HCT116 (cell line): ENCODE data around the gene SETD5.

Experiments
- EZH2 ChIP-seq: fragments of 200-600 bp; sonication (generic); IDR thresholded peaks from 2 replicates; pipeline ENCODE4 v1.6.1; 2017; ENCODE audit warnings: antibody characterized with exemption, mixed run types
- POLR2A ChIP-seq: IDR thresholded peaks from 2 replicates; pipeline ENCODE4 v1.7.0; 2011; ENCODE audit warnings: borderline replicate concordance; ENCODE audit not compliant: insufficient read depth, insufficient read length; ENCODE audit errors: extremely low read depth
- POLR2AphosphoS5 ChIP-seq: IDR thresholded peaks from 2 replicates; pipeline ENCODE4 v1.6.1; 2011; ENCODE audit warnings: mild to moderate bottlenecking, low read depth, low read length, moderate library complexity
- RAD21 ChIP-seq: IDR thresholded peaks from 2 replicates; pipeline ENCODE4 v1.6.1; 2012; ENCODE audit warnings: low read depth, mild to moderate bottlenecking
- ZBTB33 ChIP-seq: IDR thresholded peaks from 2 replicates; pipeline ENCODE4 v1.6.1; 2011; ENCODE audit warnings: mild to moderate bottlenecking, low read length, moderate library complexity; ENCODE audit not compliant: insufficient replicate concordance; ENCODE audit errors: extremely low read depth
- TF ChIP-seq, protein P1 (sequence below), 3 experiments: fragments of 200-600 bp in 1 of 3; sonication (generic) in 1 of 3; IDR thresholded peaks in 2 of 3; conservative IDR thresholded peaks in 1 of 3; 2 replicates each; pipeline ENCODE4 v1.5.1; 2012 to 2017; ENCODE audit warnings: low read depth in 2 of 3, low read length in 2 of 3, antibody characterized with exemption in 1 of 3, borderline replicate concordance in 1 of 3, control low read depth in 1 of 3, mild to moderate bottlenecking in 1 of 3, mixed read lengths in 1 of 3, mixed run types in 1 of 3, moderate library complexity in 1 of 3; ENCODE audit not compliant: insufficient read depth in 1 of 3

DNA sequence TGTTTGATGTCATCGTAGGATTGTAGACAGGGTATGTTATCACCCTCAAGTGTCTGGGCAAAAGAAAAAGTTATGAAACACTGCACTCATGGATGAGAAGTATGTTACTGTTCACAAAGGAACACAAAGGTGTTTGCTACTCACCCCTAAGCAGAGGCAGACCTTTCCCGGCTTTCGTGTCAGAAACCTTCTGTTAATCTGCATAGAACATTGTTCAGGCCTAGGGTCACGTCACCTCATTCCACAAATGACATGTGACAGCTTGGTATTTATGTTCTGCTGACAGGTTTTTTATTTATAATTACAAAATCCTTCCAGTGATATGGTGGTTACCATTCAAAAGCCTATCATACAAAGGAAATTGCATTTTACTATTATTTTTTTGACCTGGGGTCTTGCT lies 18.1 kb upstream of the SETD5 start:
- TF ChIP-seq, protein P1, sequence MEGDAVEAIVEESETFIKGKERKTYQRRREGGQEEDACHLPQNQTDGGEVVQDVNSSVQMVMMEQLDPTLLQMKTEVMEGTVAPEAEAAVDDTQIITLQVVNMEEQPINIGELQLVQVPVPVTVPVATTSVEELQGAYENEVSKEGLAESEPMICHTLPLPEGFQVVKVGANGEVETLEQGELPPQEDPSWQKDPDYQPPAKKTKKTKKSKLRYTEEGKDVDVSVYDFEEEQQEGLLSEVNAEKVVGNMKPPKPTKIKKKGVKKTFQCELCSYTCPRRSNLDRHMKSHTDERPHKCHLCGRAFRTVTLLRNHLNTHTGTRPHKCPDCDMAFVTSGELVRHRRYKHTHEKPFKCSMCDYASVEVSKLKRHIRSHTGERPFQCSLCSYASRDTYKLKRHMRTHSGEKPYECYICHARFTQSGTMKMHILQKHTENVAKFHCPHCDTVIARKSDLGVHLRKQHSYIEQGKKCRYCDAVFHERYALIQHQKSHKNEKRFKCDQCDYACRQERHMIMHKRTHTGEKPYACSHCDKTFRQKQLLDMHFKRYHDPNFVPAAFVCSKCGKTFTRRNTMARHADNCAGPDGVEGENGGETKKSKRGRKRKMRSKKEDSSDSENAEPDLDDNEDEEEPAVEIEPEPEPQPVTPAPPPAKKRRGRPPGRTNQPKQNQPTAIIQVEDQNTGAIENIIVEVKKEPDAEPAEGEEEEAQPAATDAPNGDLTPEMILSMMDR (IDR thresholded peaks at IDR 0.05 in 2 of 3, conservative IDR thresholded peaks at IDR 0.05 in 1 of 3; ENCODE audit: borderline replicate concordance in 1 of 3, insufficient read depth in 1 of 3, low read depth in 2 of 3, low read length in 2 of 3), result no peak
- TF ChIP-seq POLR2A (no peak), RAD21 (no peak), EZH2 (no peak), ZBTB33 (no peak), POLR2AphosphoS5 (no peak)
